Stimulated activated CD8-positive, alpha-beta memory T cell treated with anti-CD3 and anti-CD28 coated beads, Interleukin-12 subunit alpha, Interleukin-12 subunit beta, amount 100 ng/mL, for 24 hours (primary cell): Measurements from ENCODE around the gene TPGS1.
"Not testable (repeated sequence)": the region's sequence is repeated elsewhere in the genome, so short reads cannot be mapped to it uniquely, and the experiment has no call there.

ENCODE experiments used
- DNase-seq: peaks from one replicate; pipeline ENCODE4 v3.0.0-alpha.2; 2020; ENCODE audit errors: extremely low read depth

The TPGS1 gene

DNA sequence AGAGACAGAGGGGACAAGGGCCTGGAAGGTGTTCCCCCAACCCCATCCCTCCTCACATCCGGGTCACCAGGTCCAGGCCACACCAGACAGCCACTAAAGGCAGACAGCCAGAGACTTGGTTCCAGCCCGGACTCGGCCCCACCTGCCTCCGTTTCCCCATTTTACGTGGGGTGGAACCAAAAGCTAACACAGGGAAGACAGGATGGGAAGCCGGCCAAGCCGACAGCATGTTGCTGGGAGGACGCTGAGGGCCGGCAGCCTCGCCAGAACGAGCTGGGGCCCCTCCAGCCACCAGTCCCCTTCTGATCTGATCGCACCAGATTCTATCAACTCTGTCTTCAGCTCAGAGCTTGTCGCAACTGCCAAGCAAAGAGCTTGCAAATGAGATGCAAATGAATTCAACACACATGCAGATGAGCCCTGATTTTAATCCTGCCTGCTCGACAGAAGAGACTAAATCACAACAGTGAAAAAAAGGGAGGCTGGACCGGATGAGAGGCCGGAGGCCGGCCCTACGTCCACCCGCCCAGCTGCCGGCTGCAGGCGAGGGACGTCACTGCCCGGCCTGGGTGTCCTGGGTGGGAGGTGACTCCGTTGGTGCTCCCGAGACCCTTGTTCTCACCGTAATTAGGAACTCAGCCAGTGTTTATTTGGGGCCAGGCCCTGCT lies 28.9 kb upstream of the TPGS1 start:
- DNase-seq = no peak

- no peak for DNase-seq
Observed at GRCh38 chr19:478976-479375, 28.3 kb upstream of the TPGS1 start.

DNA sequence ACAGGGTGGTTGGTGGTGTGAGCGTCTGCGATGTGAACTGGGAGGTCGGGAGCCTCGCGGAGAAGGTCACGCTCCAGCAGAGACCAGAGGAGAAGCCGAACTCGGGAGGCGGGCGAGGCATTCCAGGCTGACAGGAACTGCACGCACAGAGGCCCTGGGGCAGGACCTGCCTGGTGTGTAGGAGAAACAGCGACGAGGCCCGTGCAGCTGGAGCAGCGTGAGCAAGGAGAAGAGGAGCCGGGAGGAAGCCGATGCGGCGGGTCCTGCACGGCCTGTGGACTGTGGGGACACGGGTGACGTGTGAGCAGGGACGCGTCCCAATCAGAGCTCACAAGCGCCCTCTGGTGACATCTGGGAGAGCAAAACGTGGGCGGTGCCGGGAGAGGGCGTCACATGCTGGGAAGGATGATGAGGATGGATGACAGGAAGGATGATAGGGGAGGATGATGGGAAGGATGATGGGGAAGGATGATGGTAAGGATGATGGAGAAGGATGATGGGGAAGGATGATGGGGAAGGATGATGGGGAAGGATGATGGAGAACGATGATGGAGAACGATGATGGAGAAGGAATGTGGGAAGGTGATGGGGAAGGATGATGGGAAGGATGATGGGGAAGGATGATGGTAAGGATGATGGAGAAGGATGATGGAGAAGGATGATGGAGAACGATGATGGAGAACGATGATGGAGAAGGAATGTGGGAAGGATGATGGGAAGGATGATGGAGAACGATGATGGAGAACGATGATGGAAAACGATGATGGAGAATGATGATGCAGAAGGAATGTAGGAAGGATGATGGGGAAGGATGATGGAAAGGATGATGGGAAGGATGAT lies 27.1 kb upstream of the TPGS1 start:
- no peak for DNase-seq

- not testable (repeated sequence) for DNase-seq
Observed at GRCh38 chr19:481100-481499, 26.2 kb upstream of the TPGS1 start.

DNA sequence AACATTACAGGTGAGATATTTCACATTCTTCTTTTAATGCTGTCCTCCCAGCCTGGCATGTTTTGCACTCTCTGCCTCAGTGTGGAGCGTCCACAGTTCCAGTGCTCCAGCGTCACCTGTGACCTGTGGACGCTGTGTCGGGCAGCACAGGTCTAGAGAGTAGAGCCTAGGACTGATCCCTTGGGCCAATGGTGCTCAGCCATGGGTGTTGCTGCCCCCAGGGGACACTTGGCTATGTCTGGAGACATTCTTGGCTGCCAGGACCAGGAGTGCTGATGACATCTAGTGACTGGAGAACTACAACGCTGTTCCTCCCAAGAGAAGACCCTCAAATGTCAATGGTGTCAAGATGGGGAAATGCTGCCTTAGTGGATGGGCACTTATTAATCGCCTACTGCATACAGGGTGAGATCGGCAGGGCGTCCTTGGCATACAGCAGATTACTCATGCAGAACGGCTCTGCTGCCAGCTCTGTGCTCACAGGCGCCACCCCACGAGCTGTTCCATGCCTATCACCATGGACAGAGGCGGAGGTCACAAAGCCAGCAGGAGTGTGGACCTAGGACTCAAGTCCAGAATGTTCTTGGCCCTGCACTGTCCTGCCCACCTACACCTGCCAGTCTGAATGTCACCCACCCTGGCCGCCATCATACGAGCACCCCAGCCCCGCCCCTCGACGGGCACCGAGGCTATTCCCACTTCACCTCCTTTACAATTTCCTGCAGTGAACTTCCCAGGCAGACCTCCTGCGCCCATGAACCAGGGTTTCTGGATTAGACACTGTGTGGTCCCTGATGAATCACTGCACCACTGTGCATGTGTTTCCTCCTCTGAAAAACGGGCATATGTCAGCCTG lies 24.9 kb upstream of the TPGS1 start:
- no peak for DNase-seq

DNA sequence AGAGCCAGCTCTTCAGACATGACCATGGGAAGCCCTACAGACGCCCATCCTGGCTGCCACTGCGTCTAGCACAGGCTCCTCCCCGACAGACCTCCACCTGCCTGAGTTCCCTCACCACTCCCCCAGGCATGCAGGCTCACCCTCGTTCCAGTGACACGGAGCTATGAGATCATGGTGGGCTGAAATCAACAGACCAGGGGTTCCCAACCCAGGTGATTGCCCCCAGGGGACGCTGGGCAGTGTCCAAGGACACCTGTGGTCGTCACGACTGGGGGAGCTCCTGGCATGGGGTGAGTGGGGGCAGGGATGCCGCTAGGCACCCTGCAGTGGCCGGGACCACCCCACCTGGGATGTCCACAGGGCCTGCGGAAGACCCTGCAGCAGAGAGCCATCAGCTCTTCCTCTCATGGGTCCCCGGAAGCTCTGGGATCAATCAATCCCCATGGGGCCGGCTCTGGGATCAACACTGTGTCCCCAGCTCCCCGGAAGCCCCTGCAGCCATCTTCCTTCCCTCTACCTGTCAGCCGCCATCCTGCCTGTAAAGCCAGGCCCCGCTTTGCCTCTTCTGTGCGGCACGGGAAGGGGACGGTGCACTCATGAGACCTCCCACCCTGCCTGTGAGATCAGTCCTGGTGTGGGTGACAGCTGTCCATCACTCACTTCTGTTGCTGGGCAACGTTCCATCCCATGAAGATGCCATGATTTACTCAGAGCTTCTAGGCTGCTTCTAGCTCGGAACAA lies 23.8 kb upstream of the TPGS1 start:
- no peak for DNase-seq

DNA sequence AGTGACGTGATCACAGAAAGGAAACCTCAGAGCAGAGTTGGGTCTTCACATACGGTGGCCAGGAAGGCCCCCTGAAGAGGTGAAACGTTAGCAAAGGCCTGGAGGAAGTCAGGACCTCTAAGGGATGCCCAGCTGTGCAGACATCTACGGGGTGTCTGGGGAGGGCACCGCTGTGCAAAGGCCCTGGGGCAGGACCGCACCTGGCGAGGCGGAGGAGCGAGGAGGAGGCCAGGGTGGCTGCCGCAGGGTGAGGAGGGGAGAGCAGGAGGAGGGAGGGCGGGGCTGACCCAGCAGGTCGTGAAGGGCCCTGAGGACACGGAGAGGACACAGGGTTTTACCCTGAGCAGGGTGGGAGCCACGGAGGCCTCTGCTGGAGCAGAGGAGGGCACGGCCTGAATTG lies 22.8 kb upstream of the TPGS1 start:
- DNase-seq = no peak

DNA sequence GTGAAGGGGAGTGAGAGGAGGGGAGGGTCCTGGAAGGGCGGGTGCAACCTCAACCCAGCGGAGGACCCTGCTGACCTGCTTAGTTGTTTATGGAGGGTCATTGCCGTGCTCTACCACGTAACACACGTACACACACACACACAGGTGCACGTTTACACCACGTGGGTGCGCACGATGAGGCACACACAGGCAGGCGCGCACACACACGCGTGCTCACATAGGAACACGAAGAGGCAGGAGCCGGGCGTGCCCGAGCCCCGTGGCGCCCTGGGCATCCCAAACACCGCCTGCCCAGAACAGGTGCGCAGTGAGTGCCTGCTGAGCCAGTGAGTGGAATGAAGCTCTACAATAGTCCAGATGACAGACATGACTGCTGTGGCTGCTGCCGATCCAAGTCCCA lies 22.2 kb upstream of the TPGS1 start:
- no peak for DNase-seq

DNA sequence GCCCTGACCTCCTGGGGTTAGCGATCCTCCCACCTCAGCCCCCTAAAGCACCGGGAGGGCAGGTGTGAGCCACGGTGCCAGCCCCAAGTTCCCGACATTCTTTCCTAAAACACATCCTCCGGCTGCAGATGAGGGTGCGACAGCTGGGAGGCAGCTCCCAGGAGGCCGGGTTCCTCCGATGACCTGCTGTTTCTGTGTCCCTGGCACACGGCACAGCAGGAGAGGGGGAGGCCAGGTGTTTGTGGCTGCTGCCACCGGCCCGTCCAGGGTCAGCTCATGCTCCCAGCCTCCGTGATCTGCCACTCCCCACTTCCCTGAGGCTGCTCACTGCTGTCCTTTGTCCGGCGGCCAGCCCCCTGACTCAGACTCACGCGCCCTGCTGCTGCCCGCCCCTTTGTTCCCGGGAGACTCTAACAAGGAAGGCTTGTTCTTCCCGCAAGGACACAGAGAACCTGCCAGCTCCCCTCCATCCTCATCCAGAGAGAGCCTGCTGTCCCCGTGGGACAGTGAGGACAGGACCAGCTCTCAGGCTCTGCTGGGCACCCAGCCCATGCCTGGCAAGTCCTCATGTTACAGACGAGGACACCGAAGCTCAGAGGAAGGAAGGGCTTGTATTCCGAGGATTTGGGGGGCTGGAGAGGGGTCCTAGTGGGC lies 21.6 kb upstream of the TPGS1 start:
- no peak for DNase-seq

DNA sequence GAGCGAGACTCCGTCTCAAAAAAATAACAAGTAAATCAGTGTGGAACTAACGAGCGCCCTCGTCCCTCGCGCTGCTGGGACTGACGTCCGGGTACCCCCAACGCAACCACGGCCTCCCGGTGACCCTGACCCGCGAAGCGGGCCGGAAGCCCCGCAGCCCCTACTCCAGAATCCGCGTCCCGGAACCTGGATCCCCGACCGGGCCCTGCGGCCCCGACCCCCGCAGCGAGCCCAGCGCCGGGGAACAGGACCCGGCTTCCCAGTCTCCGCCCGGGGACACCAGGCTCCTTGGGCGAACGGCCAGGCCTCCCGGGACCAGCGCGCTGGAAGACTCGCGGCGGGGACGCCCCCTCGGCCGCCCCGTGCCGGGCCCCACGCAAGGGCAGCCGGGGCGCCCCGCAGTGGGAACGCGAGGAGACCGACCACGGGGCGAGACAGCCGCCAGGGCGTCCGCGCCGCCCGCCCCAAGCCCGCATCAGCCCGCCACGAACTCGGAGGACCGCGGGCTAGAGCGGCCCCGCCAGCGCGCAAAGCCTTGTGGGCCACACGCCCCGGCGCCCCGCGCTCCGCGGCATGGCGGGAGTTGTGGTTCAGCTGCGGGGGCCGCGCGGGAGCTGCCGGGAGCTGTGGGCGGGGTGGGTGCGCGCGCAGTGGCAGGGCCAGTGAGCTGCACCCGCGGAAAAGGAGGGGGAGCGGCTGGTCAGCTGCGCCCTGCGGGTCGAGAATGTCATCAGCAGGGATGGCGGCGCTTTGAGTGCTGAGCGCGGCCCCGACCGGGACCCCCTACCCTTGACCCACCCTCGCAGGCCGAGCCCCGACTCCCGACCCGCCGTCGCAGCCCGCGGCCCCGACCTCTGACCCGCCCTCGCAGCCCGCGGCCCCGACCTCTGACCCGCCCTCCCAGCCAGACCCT lies 18.5 kb upstream of the TPGS1 start:
- DNase-seq = peak; percentile 85

DNA sequence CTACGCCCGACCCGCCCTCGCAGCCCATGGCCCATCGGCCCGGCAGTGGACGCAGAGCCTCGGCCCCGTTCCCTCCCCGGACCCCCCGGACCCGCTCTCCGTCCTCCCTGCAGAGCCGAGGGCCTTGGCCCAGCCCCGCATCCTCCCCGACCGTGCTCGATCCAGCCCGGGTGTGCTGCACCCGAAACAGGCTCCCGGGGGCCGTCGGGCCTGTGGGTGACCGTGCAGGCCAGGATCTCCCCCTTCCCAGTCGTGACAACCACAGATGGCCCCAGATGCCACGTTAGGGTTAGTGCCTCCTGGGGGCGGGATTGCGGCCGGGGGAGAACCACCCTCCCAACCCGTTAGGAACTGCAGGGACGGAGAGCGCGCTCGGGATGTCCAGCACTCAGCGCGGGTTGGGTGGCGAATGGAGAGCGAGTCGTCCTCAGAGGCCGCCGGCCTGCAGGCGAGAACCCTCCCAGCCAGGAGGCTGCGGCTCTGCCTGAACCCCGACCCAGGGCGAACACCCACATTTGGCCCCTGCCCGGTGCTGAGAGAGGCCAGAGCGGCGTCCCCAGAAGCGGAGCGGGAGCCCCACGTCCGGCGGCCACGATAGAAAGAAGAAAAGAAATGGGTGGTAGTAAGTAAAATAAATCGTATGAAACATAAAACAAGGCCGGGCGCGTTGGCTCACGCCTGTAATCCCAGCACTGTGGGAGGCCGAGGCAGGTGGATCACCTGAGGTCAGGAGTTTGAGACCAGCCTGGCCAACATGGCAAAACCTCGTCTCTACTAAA lies 17.7 kb upstream of the TPGS1 start:
- no peak for DNase-seq

GRCh38 chr19:491146-491741 lies 16.1 kb upstream of the TPGS1 start:
- no peak for DNase-seq

GRCh38 chr19:492091-492531 lies 15.2 kb upstream of the TPGS1 start:
- no peak for DNase-seq

GRCh38 chr19:493391-494170 lies 13.7 kb upstream of the TPGS1 start:
- DNase-seq = no peak

GRCh38 chr19:494171-495080 lies 12.9 kb upstream of the TPGS1 start:
- no peak for DNase-seq

DNA sequence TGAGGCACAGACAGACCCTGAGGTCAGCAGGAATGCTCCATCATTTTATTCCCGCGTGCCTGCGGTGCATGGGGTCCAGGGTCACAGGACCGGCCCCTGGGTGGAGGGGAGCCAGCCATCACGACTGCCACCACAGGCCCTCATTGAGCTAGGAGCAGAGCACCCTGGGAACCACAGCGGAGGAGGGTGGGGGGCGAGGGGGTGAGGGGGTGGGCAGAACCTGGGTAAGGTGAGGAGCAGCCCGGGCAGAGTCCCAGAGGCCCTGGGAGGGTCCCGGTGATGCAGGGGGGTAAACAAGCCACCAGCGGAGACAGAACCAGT lies 12.3 kb upstream of the TPGS1 start:
- no peak for DNase-seq
